Gastroesophageal sphincter (tissue), 4 donors: Measurements from ENCODE around the gene SELENBP1. TPM values are rescaled to one million over a fixed set of nuclear protein-coding genes. Genes with fewer than 3 reads are reported as not detected.

ENCODE experiments used
- ATAC-seq: fragments of 150-250 bp; one replicate; pipeline ENCODE4 v1.9.1; 2016; ENCODE audit warnings: mild to moderate bottlenecking, moderate library complexity
- H3K27ac ChIP-seq, 4 donors: fragments of 200-600 bp; sonication (generic) in 3 of 4; 1 replicate in 3 of 4; 2 replicates in 1 of 4; pipeline ENCODE4 v1.5.1; 2016 to 2019
- H3K27me3 ChIP-seq: fragments of 200-600 bp; sonication (generic); one replicate; pipeline ENCODE4 v1.5.1; 2019
- H3K36me3 ChIP-seq, 2 donors: fragments of 200-600 bp; sonication (generic); one replicate each; pipeline ENCODE4 v1.5.1; 2019; ENCODE audit warnings: control low read depth in 1 of 2
- H3K4me1 ChIP-seq, 3 donors: fragments of 200-600 bp; sonication (generic); 1 replicate in 2 of 3; 2 replicates in 1 of 3; pipeline ENCODE4 v1.5.1; 2016 to 2019; ENCODE audit warnings: control low read depth in 2 of 3
- H3K4me3 ChIP-seq, 2 donors: fragments of 200-600 bp; sonication (generic); one replicate each; pipeline ENCODE4 v1.5.1; 2019; ENCODE audit warnings: mild to moderate bottlenecking in 1 of 2, moderate library complexity in 1 of 2
- H3K9me3 ChIP-seq, 3 donors: fragments of 200-600 bp; sonication (generic); one replicate each; pipeline ENCODE4 v1.5.1; 2017 to 2019; ENCODE audit warnings: control low read depth in 2 of 3
- CTCF ChIP-seq, 4 experiments: fragments of 200-600 bp in 2 of 4; fragments of 450-650 bp in 2 of 4; sonication (generic) in 1 of 4; IDR thresholded peaks; one replicate each; pipeline ENCODE4 v1.5.1; 2017 to 2019; ENCODE audit warnings: antibody characterized with exemption in 4 of 4, mild to moderate bottlenecking in 2 of 4, moderate library complexity in 2 of 4
- EP300 ChIP-seq: sonication (generic); formaldehyde crosslinking; IDR thresholded peaks from one replicate; pipeline ENCODE4 v1.6.1; 2017; ENCODE audit warnings: antibody characterized with exemption, mild to moderate bottlenecking
- POLR2A ChIP-seq, 2 donors: fragments of 450-650 bp; IDR thresholded peaks; one replicate each; pipeline ENCODE4 v1.6.1; 2017; ENCODE audit warnings: antibody characterized with exemption in 2 of 2, mild to moderate bottlenecking in 2 of 2, moderate library complexity in 1 of 2
- POLR2AphosphoS5 ChIP-seq: sonication (generic); formaldehyde crosslinking; IDR thresholded peaks from one replicate; pipeline ENCODE4 v1.6.1; 2017; ENCODE audit warnings: antibody characterized with exemption
- WGBS, 2 donors: methylation state at CpG; one replicate each; pipeline ENCODE4 v1.1.5; 2018; ENCODE audit warnings: low coverage in 1 of 2; 5-methylcytosine and 5-hydroxymethylcytosine counted together
- total RNA-seq, 4 donors: library from RNA; depleted of rRNA; stranded (reverse); fragments of >200 nt; gene quantifications; one replicate each; pipeline ENCODE4 v1.1.0, GENCODE V29; 2016

The SELENBP1 gene
- 100 to 1,000 TPM in 2 of 4 donors, 10 to 100 TPM in 2; 52.8 to 251 (median 109) TPM for total RNA-seq

DNA sequence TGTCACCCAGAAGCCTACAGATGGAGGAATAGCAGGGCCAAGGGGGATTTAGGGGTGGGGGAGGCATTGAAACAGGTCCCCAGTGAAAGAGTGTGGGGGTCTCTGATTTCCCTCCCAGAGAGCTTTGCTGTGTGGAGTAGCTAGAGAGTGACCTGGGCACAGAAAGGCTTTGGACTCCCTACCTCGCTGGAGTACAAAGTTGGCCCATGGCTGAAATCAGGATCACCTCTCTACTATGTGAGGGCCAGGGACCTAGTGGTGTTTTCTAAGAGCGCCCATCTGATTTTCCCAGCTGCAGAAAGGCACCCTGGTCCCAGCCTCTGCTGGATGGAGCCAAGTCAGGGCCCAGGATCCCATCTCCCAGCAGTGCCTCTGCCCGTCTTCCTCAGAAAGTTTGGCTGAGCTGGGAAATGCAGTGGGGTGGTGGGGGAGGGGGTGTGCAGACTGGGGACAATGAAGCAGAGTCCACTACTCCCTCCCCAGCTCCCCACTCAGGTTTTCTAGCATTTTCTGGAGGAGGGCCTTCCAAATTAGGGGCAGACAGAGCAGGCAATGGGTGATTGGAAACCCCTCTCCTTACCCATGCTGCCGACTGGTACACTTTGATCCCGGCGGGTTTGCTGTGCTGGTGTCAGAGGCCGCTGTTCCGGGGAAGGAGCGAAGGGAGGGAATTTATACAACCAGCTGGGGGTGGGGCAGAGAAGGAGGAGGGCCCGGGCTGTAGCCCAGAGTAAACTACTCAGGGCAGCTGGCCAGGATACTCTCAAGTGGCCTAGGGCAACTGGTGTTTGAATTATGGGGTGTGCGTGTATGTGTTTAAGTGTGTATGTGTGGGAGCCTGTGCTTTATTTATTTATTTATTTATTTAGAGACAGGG, at the start of gene SELENBP1:
Gene SELENBP1 (minus strand): TSS at position 648 of the 877 bp plus-strand sequence. CDS start 64 bp downstream, at position 584.
- no peaks in the 10 kb centered on the region for H3K9me3 ChIP-seq
- H3K4me1 ChIP-seq: peaks cover 3 to 63% (median 43%) of the 10 kb centered on the region in 3 donors
- TF ChIP-seq CTCF (IDR thresholded peaks at IDR 0.05): no peak
- TF ChIP-seq EP300: no peak
- TF ChIP-seq POLR2AphosphoS5: peak; percentile 62
- peak; percentile 44 to 74 for TF ChIP-seq POLR2A (IDR thresholded peaks at IDR 0.05)

DNA sequence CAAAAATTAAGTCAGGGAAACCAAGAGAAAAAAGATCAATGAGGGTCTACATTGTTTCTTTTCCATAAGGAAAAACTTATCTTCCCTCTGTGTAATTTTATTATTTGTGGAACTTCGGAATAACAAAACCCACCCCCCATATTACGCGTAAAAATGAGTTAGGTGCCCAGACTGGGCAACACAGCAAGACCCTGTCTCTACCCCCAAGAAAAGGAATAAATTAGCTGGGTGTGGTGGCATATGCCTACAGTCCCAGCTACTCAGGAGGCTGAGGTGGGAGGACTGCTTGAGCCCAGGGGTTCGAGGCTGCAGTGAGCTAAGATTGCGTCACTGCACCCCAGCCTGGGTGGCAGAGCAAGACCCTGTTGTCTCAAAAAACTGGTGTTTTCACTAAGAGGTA, 47.3 kb upstream of the SELENBP1 start:
- TF ChIP-seq POLR2AphosphoS5 (no peak), EP300 (no peak), POLR2A (IDR thresholded peaks at IDR 0.05) (no peak), CTCF (IDR thresholded peaks at IDR 0.05) (no peak)
- H3K36me3 ChIP-seq: peaks cover 8 to 98% of the 10 kb centered on the region in 2 donors
- WGBS, 2 donors: 87 to 100% methylated on average over 3 of the region's 5 CpGs

More for the DNA sequence above, at the start of gene SELENBP1:
- H3K27me3 ChIP-seq: no peaks in the 10 kb centered on the region
- ATAC-seq: peak; percentile 80
- H3K36me3 ChIP-seq: peaks cover 0 to 21% of the 10 kb centered on the region in 2 donors
- H3K27ac ChIP-seq: peak within 1 kb of the TSS; percentile 61 to 90 (median 86)
- WGBS, 2 donors: 0 to 6% methylated on average over 2 to 4 of the region's 11 CpGs
- H3K4me3 ChIP-seq: peak within 1 kb of the TSS; percentile 38 to 59

DNA sequence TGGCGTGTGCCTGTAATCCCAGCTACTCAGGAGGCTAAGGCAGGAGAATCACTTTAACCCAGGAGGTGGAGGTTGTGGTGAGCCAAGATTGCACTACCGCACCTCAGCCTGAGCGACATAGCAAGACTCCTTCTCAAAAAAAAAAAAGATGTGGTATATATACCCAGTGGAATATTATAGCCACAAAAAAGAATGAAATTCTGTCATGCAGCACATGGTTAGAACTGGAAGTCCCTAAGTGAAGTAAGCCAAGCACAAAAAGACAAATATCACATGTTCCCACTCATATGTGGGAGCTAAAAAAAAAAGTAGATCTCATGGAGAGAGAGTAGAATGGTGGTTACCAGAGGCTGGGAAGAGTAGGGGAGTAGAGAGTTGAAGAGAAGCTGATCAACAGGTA, 45.6 kb upstream of the SELENBP1 start:
- ATAC-seq: no peak
- Histone ChIP-seq H3K4me1 (no peaks in the 10 kb centered on the region), H3K9me3 (no peaks in the 10 kb centered on the region), H3K27me3 (no peaks in the 10 kb centered on the region), H3K27ac (no peak overlapping the region), H3K36me3 (peaks cover 3 to 98% of the 10 kb centered on the region in 2 donors), H3K4me3 (no peak overlapping the region)
- 87% methylated on average over 2 of the region's 3 CpGs; no CpG with 5 or more reads in 1 of the 2 donors for WGBS, 2 donors
- TF ChIP-seq POLR2A (IDR thresholded peaks at IDR 0.05) (no peak), POLR2AphosphoS5 (no peak), EP300 (no peak), CTCF (IDR thresholded peaks at IDR 0.05) (no peak)

More for the DNA sequence above, 47.3 kb upstream of the SELENBP1 start:
- Histone ChIP-seq H3K4me1 (no peaks in the 10 kb centered on the region), H3K9me3 (no peaks in the 10 kb centered on the region), H3K27ac (no peak overlapping the region), H3K27me3 (no peaks in the 10 kb centered on the region), H3K4me3 (no peak overlapping the region)
- ATAC-seq: no peak

- no peak overlapping the region for H3K27ac ChIP-seq
- H3K9me3 ChIP-seq: no peaks in the 10 kb centered on the region
- no peaks in the 10 kb centered on the region for H3K27me3 ChIP-seq
- H3K36me3 ChIP-seq: peaks cover 0 to 98% of the 10 kb centered on the region in 2 donors
- TF ChIP-seq POLR2A (IDR thresholded peaks at IDR 0.05) (no peak), EP300 (no peak), CTCF (IDR thresholded peaks at IDR 0.05) (no peak), POLR2AphosphoS5 (no peak)
- WGBS, 2 donors: 97 to 100% methylated on average over 3 to 4 of the region's 4 CpGs
- H3K4me3 ChIP-seq: no peak overlapping the region
- H3K4me1 ChIP-seq: no peaks in the 10 kb centered on the region
- ATAC-seq: no peak
Measured at GRCh38 chr1:151416231-151416630, 43.7 kb upstream of the SELENBP1 start.
